T1000 (cell line): ENCODE data around the gene ZNF695.
"Not testable (repeated sequence)": the region's sequence is repeated elsewhere in the genome, so short reads cannot be mapped to it uniquely, and the experiment has no call there.

Source experiments
- DNase-seq: peaks from one replicate; lab custom pipeline; 2025; ENCODE audit warnings: mixed read lengths; lab: John Stamatoyannopoulos, UW

ZNF695 gene

GRCh38 chr1:247007511-247008405, at the start of gene ZNF695:
ZNF695 (minus strand) TSS chr1:247008057; CDS start chr1:247007908, 149 bp downstream.
- DNase-seq: peak; percentile 89

DNA sequence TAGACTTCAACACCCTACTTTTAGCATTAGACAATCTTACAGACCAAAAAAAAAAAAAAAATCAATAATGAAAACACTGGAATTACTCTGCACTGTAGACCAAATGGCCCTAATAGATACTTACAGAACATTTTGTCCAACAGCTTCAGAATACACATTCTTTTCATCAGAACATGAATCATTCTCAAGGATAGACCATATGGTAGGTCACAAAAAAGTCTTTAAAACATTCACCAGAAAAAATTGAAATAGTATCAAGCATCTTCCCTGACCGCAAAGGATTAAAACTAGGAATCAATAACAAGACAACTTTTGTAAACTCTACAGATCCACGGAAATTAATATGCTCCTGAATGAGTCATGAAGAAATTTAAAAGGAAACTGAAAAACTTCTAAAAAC, 48.2 kb upstream of the ZNF695 start:
- no peak for DNase-seq

GRCh38 chr1:247054992-247055415, 47.1 kb upstream of the ZNF695 start:
- DNase-seq: no peak

DNA sequence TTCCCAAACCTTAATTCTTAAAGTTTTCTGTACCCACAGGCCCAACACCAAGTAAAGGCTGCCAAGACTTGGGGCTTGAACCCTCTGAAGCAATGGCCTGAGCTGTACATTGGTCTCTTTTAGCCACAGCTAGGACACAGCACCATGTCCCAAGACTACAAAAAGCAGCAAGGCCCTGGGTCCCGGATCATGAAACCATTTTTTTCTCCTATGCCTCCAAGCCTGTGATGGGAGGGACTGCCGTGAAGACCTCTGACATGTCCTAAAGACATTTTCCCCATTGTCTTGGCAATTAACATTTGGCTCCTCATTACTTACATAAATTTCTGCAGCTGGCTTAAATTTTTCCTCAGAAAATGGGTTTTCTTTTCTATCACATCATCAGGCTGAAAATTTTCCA, 39.8 kb upstream of the ZNF695 start:
- no peak for DNase-seq

DNA sequence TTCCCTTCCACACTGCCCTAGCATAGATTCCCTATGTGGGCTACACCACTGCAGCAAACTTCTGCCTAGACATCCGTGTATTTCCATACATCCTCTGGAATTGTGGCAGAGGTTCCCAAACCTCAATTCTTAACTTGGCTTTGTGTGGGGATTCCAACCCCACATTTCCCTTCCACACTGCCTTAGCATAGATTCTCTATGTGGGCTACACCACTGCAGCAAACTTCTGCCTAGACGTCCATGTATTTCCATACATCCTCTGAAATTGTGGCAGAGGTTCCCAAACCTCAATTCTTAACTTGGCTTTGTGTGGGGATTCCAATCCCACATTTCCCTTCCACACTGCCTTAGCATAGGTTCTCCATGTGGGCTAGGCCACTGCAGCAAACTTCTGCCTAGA, 39.4 kb upstream of the ZNF695 start:
- DNase-seq: no peak

DNA sequence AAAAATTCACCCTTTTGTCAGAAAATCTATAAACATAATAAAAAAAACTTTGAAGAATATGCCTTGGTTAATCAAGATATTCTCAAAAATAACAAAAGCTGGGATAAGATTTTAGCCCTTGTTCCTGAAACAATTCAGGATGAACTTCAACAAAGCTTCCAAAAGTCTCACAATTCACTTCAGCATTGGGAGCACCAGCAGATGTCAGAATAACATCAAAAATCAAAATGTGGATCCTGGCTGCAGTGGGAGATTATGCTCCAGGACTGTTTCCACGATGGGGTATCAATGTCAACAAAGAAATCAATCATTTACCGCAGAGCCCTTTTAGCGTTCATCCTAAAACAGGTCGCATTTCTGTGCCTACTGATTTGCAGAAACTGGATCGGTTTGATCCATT, 35.5 kb upstream of the ZNF695 start:
- DNase-seq: no peak

- DNase-seq: no peak
Measured at GRCh38 chr1:247037511-247038320, 29.9 kb upstream of the ZNF695 start.

DNA sequence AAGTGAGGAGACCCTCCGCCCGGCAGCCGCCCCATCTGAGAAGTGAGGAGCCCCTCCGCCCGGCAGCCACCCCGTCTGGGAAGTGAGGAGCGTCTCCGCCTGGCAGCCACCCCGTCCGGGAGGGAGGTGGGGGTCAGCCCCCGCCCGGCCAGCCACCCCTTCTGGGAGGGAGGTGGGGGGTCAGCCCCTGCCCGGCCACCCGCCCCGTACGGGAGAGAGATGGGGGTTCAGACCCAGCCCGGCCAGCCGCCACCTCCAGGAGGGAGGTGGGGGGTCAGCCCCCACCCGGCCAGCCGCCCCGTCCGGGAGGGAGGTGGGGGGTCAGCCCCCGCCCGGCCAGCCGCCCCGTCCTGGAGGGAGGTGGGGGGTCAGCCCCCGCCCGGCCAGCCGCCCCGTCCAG, 24.4 kb upstream of the ZNF695 start:
- DNase-seq: not testable (repeated sequence)

- DNase-seq: not testable (repeated sequence)
Measured at GRCh38 chr1:247024658-247025057, 16.8 kb upstream of the ZNF695 start.

DNA sequence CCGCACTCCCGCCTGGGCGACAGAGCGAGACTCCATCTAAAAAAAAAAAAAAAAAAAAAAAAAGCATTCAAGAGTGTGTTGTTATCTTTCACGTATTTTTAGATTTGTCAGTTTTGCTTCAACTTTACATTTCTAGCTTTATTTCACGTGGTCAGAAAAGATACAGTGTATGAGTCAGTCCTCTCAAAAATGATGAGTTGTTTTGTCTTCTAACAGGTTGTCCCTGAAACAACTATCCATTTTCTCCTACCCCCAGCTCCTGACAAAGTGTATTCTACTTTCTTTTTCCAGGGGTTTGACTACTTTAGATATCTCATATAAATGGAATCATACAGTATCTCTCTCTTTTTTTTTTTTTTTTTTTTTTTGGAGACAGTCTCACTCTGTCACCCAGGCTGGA, 5.5 kb upstream of the ZNF695 start:
- DNase-seq: no peak

DNA sequence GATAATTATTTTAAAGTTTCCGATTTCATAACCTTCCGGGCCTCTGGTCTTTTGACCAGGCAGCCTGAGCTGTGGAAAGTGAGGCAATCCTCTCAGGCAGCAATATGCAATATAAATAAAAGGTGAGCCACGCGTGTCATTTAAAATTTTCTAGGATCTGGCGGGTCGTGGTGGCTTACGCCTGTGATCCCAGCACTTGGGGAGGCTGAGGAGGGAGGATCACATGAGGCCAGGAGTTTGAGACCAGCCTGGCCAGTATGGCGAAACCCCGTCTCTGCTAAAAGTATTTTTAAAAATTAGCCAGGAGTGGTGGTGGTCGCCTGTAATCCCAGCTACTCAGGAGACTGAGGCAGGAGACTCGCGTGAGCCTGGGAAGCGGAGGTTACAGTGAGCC, 546 bp upstream of the ZNF695 start:
- no peak for DNase-seq

DNA sequence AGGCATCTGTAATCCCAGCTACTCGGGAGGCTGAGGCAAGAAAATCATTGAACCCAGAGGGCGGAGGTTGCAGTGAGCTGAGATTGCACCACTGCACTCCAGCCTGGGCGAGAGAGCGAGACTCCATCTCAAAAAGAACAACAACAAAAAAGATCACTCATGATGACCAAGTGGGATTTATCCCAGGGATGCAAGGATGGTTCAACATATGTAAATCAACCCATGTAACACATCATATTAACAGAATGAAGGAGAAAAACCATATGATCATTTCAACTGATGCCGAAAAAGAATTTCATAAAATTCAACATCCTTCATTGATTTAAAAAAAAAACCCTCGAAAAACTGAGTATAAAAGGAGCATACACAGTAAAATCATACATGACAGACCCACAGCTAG, 3.8 kb downstream of the ZNF695 start:
- not testable (repeated sequence) for DNase-seq

DNA sequence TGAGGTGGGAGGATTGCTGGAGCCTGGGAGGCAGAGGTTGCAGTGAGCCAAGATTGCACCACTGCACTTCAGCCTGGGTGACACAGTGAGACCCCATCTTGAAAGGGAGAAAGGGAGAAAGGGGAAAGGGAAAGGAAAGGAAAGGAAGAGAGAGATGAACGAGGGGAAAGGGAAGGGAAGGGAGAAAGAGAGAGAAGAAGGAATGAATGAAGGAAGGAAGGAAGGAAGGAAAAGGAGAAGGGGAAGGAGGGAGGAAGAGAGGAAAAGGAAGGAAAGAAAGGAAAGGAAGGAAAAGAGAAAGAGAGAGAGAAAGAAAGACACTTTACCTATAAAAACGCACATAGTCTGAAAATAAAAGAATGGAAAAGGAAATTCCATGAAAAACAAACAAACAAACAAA, 18.0 kb downstream of the ZNF695 start:
- DNase-seq: no peak

- DNase-seq: no peak
Measured at GRCh38 chr1:246988316-246988715, 19.5 kb downstream of the ZNF695 start.

GRCh38 chr1:246987083-246987690, 20.7 kb downstream of the ZNF695 start:
- DNase-seq: no peak

DNA sequence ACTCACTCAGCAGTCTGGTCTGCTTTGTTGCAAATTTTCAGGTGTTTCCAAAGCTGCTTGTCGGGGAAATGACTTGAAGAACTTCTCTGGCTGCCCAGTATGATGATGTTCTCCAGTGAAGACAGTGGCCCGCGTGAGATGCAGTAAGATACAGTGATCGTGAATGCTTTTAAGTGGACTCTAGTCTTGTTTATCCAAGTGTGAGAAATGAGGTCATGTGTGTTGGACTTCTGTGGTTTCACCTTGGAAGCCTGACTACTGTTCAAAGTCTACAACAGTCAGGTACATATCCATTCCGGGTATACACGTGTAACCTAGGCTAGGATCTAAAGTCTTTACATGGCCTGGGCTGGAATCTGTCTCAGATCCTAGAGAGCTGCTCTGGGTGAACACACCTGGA, 29.1 kb downstream of the ZNF695 start:
- no peak for DNase-seq

GRCh38 chr1:246978281-246978680, 29.6 kb downstream of the ZNF695 start:
- no peak for DNase-seq

DNA sequence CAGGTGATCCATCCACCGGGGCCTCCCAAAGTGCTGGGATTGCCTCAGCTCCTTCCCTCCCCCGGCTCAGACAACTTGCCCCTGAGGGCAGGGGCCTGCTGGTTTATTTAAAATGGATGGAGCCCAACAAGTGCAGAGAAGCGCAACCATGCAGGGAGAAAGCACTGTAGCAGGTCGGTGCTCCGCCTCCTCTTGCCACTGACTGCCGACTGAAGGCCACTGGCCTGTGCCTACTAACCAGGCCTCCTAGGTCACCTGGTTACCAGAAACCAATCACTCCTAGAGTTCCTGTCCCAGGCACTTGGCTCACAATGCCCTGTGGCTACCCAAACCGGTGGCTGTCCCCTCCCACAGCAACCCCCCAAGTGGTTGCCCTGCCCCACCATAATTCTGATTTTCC, 35.9 kb downstream of the ZNF695 start:
- DNase-seq: no peak

DNA sequence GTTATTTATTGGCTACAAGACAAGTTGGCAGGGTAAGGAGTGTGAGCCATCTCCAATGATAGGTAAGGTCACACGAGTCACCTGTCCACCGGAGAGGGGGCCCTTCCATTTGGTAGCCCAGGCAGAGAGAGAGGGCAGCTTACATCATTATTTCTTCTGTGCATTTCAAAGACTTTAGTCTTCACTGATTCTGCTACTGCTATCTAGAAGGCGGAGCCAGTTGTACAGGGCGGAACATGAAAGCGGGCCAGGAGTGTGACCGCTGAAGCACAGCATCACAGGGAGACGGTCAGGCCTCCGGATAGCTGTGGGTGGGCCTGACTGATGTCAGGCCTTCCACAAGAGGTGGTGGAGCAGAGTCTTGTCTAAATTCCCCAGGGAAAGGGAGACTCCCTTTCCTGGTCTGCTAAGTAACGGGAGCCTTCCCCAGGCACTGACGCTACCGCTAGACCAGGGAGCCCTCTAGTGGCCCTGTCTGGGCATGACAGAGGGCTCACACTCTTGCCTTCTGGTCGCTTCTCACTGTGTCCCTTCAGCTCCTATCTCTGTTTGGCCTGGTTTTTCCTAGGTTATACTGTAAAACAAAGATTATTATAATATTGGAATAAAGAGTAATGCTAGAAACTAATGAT, 36.7 kb downstream of the ZNF695 start:
- no peak for DNase-seq

GRCh38 chr1:246969621-246970020, 38.2 kb downstream of the ZNF695 start:
- no peak for DNase-seq

GRCh38 chr1:246966502-246966901, 41.4 kb downstream of the ZNF695 start:
- no peak for DNase-seq
